ENCODE results near the gene RIPK1. TPM values are rescaled to one million over a fixed set of nuclear protein-coding genes. Genes with fewer than 3 reads are reported as not detected.

Gene RIPK1
- total RNA-seq, 4 donors from 2014 or later = 12.1 to 46.0 (median 34.6) TPM

DNA sequence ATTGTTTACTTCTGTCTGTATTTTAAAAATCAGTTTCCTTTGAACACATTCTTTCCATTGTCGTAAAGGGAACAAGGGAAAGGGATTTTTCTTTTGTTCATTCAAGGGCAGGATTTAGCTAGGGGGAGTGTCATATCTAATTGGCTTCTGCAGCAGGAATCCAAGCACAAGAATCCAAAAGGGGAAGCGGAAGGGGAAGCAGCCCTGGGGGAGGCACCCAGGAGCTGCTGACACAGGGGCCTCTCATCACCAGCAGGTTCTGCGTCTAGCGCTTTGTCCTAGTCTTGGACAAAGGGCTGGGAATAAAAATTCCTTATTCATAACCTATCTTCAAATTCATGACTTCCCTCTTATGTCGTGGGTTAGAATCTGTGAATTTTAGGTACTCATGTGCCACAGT lies 13.7 kb downstream of the RIPK1 start:
- H3K27me3 ChIP-seq = no peaks in the 10 kb centered on the region
- H3K27ac ChIP-seq = no peak overlapping the region
- no peaks in the 10 kb centered on the region for H3K4me1 ChIP-seq
- no peak overlapping the region for H3K4me3 ChIP-seq
- H3K36me3 ChIP-seq = peaks cover 0 to 72% (median 29%) of the 10 kb centered on the region in 4 donors
- in situ Hi-C loops (cut with MboI; ENCODE audit: low pct_ligation_motif_present in 1 of 4, low pct_unique_long_range_greater_than_20kb in 1 of 4, low sequenced_read_pairs in 3 of 4) = no loop called here
- DNase-seq = no peak
- 89 to 92% methylated on average over 5 of the region's 5 CpGs for WGBS, 2 donors (ENCODE audit: low coverage in 1 of 2)
- H3K9me3 ChIP-seq = no peaks in the 10 kb centered on the region
- intact Hi-C loops (cut with DNase I; ENCODE audit: low total_unique reads) = no loop called here
- TF ChIP-seq POLR2AphosphoS5 (IDR thresholded peaks at IDR 0.05) (no peak), POLR2A (IDR thresholded peaks at IDR 0.05) (no peak), EP300 (IDR thresholded peaks at IDR 0.05; ENCODE audit: low read depth) (no peak)
- TF ChIP-seq, protein P1, sequence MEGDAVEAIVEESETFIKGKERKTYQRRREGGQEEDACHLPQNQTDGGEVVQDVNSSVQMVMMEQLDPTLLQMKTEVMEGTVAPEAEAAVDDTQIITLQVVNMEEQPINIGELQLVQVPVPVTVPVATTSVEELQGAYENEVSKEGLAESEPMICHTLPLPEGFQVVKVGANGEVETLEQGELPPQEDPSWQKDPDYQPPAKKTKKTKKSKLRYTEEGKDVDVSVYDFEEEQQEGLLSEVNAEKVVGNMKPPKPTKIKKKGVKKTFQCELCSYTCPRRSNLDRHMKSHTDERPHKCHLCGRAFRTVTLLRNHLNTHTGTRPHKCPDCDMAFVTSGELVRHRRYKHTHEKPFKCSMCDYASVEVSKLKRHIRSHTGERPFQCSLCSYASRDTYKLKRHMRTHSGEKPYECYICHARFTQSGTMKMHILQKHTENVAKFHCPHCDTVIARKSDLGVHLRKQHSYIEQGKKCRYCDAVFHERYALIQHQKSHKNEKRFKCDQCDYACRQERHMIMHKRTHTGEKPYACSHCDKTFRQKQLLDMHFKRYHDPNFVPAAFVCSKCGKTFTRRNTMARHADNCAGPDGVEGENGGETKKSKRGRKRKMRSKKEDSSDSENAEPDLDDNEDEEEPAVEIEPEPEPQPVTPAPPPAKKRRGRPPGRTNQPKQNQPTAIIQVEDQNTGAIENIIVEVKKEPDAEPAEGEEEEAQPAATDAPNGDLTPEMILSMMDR (IDR thresholded peaks at IDR 0.05) = no peak

DNA sequence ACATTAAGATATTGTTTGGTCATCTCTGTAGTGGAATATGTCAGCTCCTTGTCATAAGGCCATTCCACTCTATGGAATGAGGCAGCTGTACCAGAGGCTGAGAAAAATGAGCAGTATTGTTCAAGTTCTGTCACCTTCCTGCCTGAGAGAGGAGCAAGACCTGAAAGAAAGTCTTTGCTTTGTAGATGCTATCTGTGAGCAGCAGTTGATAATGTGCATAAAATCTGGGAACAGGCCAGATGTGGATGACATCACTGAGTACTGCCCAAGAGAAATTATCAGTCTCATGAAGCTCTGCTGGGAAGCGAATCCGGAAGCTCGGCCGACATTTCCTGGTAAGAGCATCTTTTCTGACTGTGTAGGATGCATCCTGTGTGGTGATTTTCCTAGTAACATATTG lies 16.8 kb downstream of the RIPK1 start:
- H3K4me1 ChIP-seq = no peaks in the 10 kb centered on the region
- TF ChIP-seq, protein P1 (IDR thresholded peaks at IDR 0.05) = no peak
- no peak for TF ChIP-seq POLR2A (IDR thresholded peaks at IDR 0.05)
- no peak for TF ChIP-seq POLR2AphosphoS5 (IDR thresholded peaks at IDR 0.05)
- no peak for TF ChIP-seq EP300 (IDR thresholded peaks at IDR 0.05; ENCODE audit: low read depth)
- no peaks in the 10 kb centered on the region for H3K9me3 ChIP-seq
- intact Hi-C loops (cut with DNase I; ENCODE audit: low total_unique reads) = no loop called here
- DNase-seq = no peak
- no peaks in the 10 kb centered on the region for H3K27me3 ChIP-seq
- H3K4me3 ChIP-seq = no peak overlapping the region
- H3K27ac ChIP-seq = no peak overlapping the region
- 97% methylated on average over 4 of the region's 4 CpGs; no CpG with 5 or more reads in 1 of the 2 donors for WGBS, 2 donors (ENCODE audit: low coverage in 1 of 2)
- H3K36me3 ChIP-seq = peaks cover 0 to 56% (median 26%) of the 10 kb centered on the region in 4 donors
- in situ Hi-C loops (cut with MboI; ENCODE audit: low pct_ligation_motif_present in 1 of 4, low pct_unique_long_range_greater_than_20kb in 1 of 4, low sequenced_read_pairs in 3 of 4) = no loop called here

DNA sequence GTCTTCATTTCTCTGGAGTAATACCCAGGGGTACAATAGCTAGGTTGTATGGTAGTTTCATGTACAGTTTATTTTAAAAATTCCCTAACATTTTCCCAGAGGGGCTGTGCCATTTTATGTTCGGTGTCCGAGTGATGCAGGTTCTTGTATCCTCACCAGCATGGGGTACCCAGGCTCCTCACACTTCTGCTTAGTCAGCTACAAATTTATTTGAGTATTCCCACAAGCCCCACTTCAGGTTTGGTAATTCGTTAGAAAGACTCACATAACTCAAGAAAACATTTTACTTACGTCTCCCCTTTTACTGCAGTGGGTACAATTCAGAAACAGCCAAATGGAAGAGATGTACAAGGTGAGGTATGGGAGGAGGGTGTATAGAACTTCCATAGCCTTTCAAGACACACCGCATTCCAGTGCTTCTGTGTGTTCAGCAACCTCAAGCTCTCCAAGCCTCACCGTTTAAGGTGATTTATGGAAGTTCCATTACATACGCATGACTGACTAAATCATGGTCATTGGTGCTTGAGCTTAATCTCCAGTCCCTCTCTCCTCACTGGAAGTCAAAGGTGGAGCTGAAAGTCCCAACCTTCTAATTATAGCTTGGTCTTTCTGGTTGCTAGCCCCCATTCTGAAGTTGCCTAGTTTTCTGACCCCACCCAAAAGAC lies 18.1 kb downstream of the RIPK1 start:
- peaks cover 0 to 51% (median 23%) of the 10 kb centered on the region in 4 donors for H3K36me3 ChIP-seq
- no peaks in the 10 kb centered on the region for H3K4me1 ChIP-seq
- 59 to 71% methylated on average over 4 to 7 of the region's 7 CpGs for WGBS, 2 donors (ENCODE audit: low coverage in 1 of 2)
- no peaks in the 10 kb centered on the region for H3K27me3 ChIP-seq
- TF ChIP-seq EP300 (IDR thresholded peaks at IDR 0.05; ENCODE audit: low read depth) = no peak
- TF ChIP-seq POLR2A (IDR thresholded peaks at IDR 0.05) = no peak
- TF ChIP-seq, protein P1 (IDR thresholded peaks at IDR 0.05) = no peak
- TF ChIP-seq POLR2AphosphoS5 (IDR thresholded peaks at IDR 0.05) = no peak
- no peaks in the 10 kb centered on the region for H3K9me3 ChIP-seq
- no peak overlapping the region for H3K27ac ChIP-seq
- DNase-seq = no peak
- in situ Hi-C loops (cut with MboI; ENCODE audit: low pct_ligation_motif_present in 1 of 4, low pct_unique_long_range_greater_than_20kb in 1 of 4, low sequenced_read_pairs in 3 of 4) = no loop called here
- intact Hi-C loops (cut with DNase I; ENCODE audit: low total_unique reads) = no loop called here
- H3K4me3 ChIP-seq = no peak overlapping the region

DNA sequence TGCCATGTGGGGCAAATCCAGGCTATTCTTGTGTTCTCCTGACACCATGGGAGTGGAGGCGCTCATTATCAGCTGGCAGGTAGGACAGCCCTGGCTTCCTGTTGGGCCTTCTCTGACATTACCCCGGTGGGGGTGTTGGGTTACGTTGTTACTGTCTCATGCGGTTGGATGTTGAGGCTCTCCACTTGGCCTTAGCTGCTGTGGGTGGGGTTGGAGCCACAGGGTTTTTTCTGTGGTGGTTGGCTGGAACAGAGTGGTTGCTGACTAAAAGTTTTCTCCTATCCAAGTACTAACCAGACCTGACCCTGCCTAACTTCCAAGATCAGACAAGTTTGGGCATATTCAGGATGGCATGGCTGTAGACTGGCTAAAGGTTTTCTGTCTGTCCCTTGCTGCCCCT lies 20.2 kb downstream of the RIPK1 start:
- in situ Hi-C loops (cut with MboI; ENCODE audit: low pct_ligation_motif_present in 1 of 4, low pct_unique_long_range_greater_than_20kb in 1 of 4, low sequenced_read_pairs in 3 of 4) = no loop called here
- Histone ChIP-seq H3K27me3 (no peaks in the 10 kb centered on the region), H3K36me3 (peaks cover 0 to 36% (median 14%) of the 10 kb centered on the region in 4 donors), H3K9me3 (no peaks in the 10 kb centered on the region), H3K4me3 (no peak overlapping the region), H3K27ac (peak overlapping the region; percentile 29 to 44 (median 38)), H3K4me1 (no peaks in the 10 kb centered on the region)
- no peak for DNase-seq
- intact Hi-C loops (cut with DNase I; ENCODE audit: low total_unique reads) = no loop called here
- WGBS, 2 donors (ENCODE audit: low coverage in 1 of 2) = 96% methylated on average over 4 of the region's 4 CpGs; no CpG with 5 or more reads in 1 of the 2 donors
- no peak for TF ChIP-seq EP300 (IDR thresholded peaks at IDR 0.05; ENCODE audit: low read depth)
- TF ChIP-seq, protein P1 (IDR thresholded peaks at IDR 0.05) = no peak
- no peak for TF ChIP-seq POLR2A (IDR thresholded peaks at IDR 0.05)
- TF ChIP-seq POLR2AphosphoS5 (IDR thresholded peaks at IDR 0.05) = no peak
